K562 (cell line): ENCODE data around the gene TMEM126A. TPM values are rescaled to one million over a fixed set of nuclear protein-coding genes. Genes with fewer than 3 reads are reported as not detected.

Experiments used
- ATF7 ChIP-seq: fragments of 450-650 bp; IDR thresholded peaks from 2 replicates; pipeline ENCODE4 v1.7.1; 2014; ENCODE audit warnings: mild to moderate bottlenecking, moderate library complexity
- ERF ChIP-seq: fragments of 450-650 bp; formaldehyde crosslinking; IDR thresholded peaks from 2 replicates; pipeline ENCODE4 v1.4.0; 2020; ENCODE audit warnings: mild to moderate bottlenecking, mixed read lengths
- FOXP1 ChIP-seq: sonication (generic); formaldehyde crosslinking; IDR thresholded peaks from 2 replicates; pipeline ENCODE4 v1.8.0; 2022; ENCODE audit warnings: mild to moderate bottlenecking, missing genetic modification reagents
- GTF2A2 ChIP-seq: IDR thresholded peaks from 2 replicates; pipeline ENCODE4 v1.6.1; 2016; ENCODE audit warnings: mild to moderate bottlenecking, missing genetic modification characterization, missing compliant biosample characterization
- HMGXB4 ChIP-seq: sonication (generic); formaldehyde crosslinking; IDR thresholded peaks from 2 replicates; pipeline ENCODE4 v1.8.1; 2023; ENCODE audit warnings: mild to moderate bottlenecking, missing genetic modification reagents
- HOXB6 ChIP-seq: fragments of 250-450 bp; sonication (Bioruptor Pico); IDR thresholded peaks from 2 replicates; pipeline ENCODE4 v1.5.1; 2022; ENCODE audit warnings: mild to moderate bottlenecking, borderline replicate concordance
- JUN ChIP-seq, 2 experiments: sonication (generic) in 1 of 2; formaldehyde crosslinking in 1 of 2; IDR thresholded peaks; 2 replicates each; pipeline versions ENCODE4 v1.6.1 to v1.8.0; 2012 to 2022; ENCODE audit warnings: borderline replicate concordance in 2 of 2, mild to moderate bottlenecking in 2 of 2, improper control_type of control experiment in 1 of 2, low read depth in 1 of 2, low read length in 1 of 2, missing genetic modification reagents in 1 of 2
- KLF1 ChIP-seq: fragments of 450-650 bp; IDR thresholded peaks from 2 replicates; pipeline ENCODE4 v1.6.1; 2016; ENCODE audit warnings: missing genetic modification characterization, missing compliant biosample characterization
- MCM3 ChIP-seq: fragments of 450-650 bp; IDR thresholded peaks from 2 replicates; pipeline ENCODE4 v1.6.1; 2016
- MCM7 ChIP-seq, 2 experiments: fragments of 450-650 bp; IDR thresholded peaks; 2 replicates each; pipeline ENCODE4 v1.6.1; 2016 to 2018
- PRMT5 ChIP-seq: sonication (generic); formaldehyde crosslinking; IDR thresholded peaks from 2 replicates; pipeline ENCODE4 v1.5.0; 2020; ENCODE audit warnings: missing genetic modification reagents
- SP1 ChIP-seq: sonication (generic); formaldehyde crosslinking; IDR thresholded peaks from 2 replicates; pipeline ENCODE4 v1.8.1; 2022; ENCODE audit warnings: mild to moderate bottlenecking, missing genetic modification reagents
- TAF1 ChIP-seq: IDR thresholded peaks from 2 replicates; pipeline ENCODE4 v1.6.1; 2011; ENCODE audit warnings: mild to moderate bottlenecking, low read length, moderate library complexity; ENCODE audit not compliant: insufficient read depth, control insufficient read depth, severe bottlenecking; ENCODE audit errors: extremely low read depth
- TCF3 ChIP-seq: sonication (generic); formaldehyde crosslinking; IDR thresholded peaks from 2 replicates; pipeline ENCODE4 v1.4.0; 2020; ENCODE audit warnings: mild to moderate bottlenecking, missing genetic modification reagents
- ZBTB34 ChIP-seq: fragments of 250-450 bp; sonication (Bioruptor Pico); IDR thresholded peaks from 2 replicates; pipeline ENCODE4 v1.8.0; 2021; ENCODE audit warnings: mild to moderate bottlenecking, moderate library complexity
- ZNF134 ChIP-seq: fragments of 250-450 bp; sonication (Bioruptor Pico); conservative IDR thresholded peaks from 2 replicates; pipeline ENCODE4 v1.4.0; 2020
- ZNF398 ChIP-seq: fragments of 250-450 bp; sonication (Bioruptor Pico); IDR thresholded peaks from 2 replicates; pipeline ENCODE4 v1.8.0; 2021; ENCODE audit warnings: moderate library complexity, mild to moderate bottlenecking, inconsistent platforms
- ZNF518B ChIP-seq: fragments of 250-450 bp; sonication (Bioruptor Pico); IDR thresholded peaks from 2 replicates; pipeline ENCODE4 v1.5.0; 2021; ENCODE audit warnings: mild to moderate bottlenecking, moderate library complexity
- ZNF75A ChIP-seq: fragments of 450-650 bp; formaldehyde crosslinking; IDR thresholded peaks from 2 replicates; pipeline ENCODE4 v1.4.0; 2020; ENCODE audit warnings: mild to moderate bottlenecking
- ZNF764 ChIP-seq: fragments of 250-450 bp; sonication (Bioruptor Pico); IDR thresholded peaks from 2 replicates; pipeline ENCODE4 v1.4.0; 2020; ENCODE audit warnings: low read depth, mild to moderate bottlenecking, moderate library complexity
- polyA plus RNA-seq, 8 experiments: library from polyadenylated mRNA; depleted of rRNA in 4 of 8; stranded (reverse) in 5 of 8; unstranded in 3 of 8; fragments of >200 nt; fragmentation: Nextera tagmentation in 2 of 8; fragmentation: Illumina TruSeq in 1 of 8; extraction: Ambion mirVana in 2 of 8; extraction: Trizol in 1 of 8; gene quantifications; 2 replicates each; pipeline versions ENCODE4 v1.2.1 to v1.2.3, GENCODE V29; 2011 to 2014; ENCODE audit warnings: inconsistent platforms in 1 of 8, missing spikeins in 1 of 8
- total RNA-seq, 7 experiments: library from RNA; depleted of rRNA in 6 of 7; stranded (reverse); fragments of >200 nt in 6 of 7; fragmentation: Illumina TruSeq in 2 of 7; extraction: Trizol in 2 of 7; gene quantifications; 2 replicates each; pipeline versions ENCODE4 v1.2.1 to v1.2.3, GENCODE V29; 2011 to 2021; ENCODE audit warnings: low replicate concordance in 1 of 7

TMEM126A gene
- total and polyA plus RNA-seq, 9 of the 15 experiments (the other 6 are each of a cell fraction or from before 2014, with no cell fraction given): 19.3 to 154 (median 56.3) TPM

GRCh38 chr11:85627998-85628770, 19.6 kb upstream of the TMEM126A start, which contains the start of gene TMEM126B (continued):
- TF ChIP-seq ZNF398: no peak
- no peak for TF ChIP-seq TCF3 (CRISPR knock-in tag)
- TF ChIP-seq HOXB6: no peak
- peak; percentile 79 for TF ChIP-seq ATF7
- 0 out of 2 replicates have a peak, but pooled peaks have one; percentile 23 for TF ChIP-seq FOXP1 (CRISPR knock-in tag)
- TF ChIP-seq ZNF134 (CRISPR knock-in tag): no peak
- peak; percentile 92 for TF ChIP-seq KLF1 (tag)
- TF ChIP-seq TAF1: peak; percentile 87
- no peak for TF ChIP-seq ZNF75A
- TF ChIP-seq SP1 (CRISPR knock-in tag): peak; percentile 92
- TF ChIP-seq ZNF764: no peak
- peak; percentile 15; the same call in 1 of the 2 replicates for TF ChIP-seq JUN (IDR thresholded peaks at IDR 0.05; ENCODE audit: borderline replicate concordance, low read depth, low read length)
- no peak for TF ChIP-seq JUN (CRISPR knock-in tag; IDR thresholded peaks at IDR 0.05; ENCODE audit: borderline replicate concordance)
- no peak for TF ChIP-seq MCM3
- TF ChIP-seq PRMT5 (CRISPR knock-in tag): no peak
- TF ChIP-seq ZBTB34 (CRISPR knock-in tag): no peak
- TF ChIP-seq ZNF518B (CRISPR knock-in tag): no peak
- no peak for TF ChIP-seq ERF (CRISPR knock-in tag)
- 0 out of 2 replicates have a peak, but pooled peaks have one; percentile 53 for TF ChIP-seq HMGXB4 (CRISPR knock-in tag)
- TF ChIP-seq GTF2A2 (tag): no peak
- TF ChIP-seq MCM7 (IDR thresholded peaks at IDR 0.05): no peak
